Measurements from ENCODE around the gene CD300H. TPM values are rescaled to one million over a fixed set of nuclear protein-coding genes. Genes with fewer than 3 reads are reported as not detected.
"Not testable (repeated sequence)": the region's sequence is repeated elsewhere in the genome, so short reads cannot be mapped to it uniquely, and the experiment has no call there.

Gene CD300H
- total RNA-seq, 1 donor from 2014 or later, result not detected

DNA sequence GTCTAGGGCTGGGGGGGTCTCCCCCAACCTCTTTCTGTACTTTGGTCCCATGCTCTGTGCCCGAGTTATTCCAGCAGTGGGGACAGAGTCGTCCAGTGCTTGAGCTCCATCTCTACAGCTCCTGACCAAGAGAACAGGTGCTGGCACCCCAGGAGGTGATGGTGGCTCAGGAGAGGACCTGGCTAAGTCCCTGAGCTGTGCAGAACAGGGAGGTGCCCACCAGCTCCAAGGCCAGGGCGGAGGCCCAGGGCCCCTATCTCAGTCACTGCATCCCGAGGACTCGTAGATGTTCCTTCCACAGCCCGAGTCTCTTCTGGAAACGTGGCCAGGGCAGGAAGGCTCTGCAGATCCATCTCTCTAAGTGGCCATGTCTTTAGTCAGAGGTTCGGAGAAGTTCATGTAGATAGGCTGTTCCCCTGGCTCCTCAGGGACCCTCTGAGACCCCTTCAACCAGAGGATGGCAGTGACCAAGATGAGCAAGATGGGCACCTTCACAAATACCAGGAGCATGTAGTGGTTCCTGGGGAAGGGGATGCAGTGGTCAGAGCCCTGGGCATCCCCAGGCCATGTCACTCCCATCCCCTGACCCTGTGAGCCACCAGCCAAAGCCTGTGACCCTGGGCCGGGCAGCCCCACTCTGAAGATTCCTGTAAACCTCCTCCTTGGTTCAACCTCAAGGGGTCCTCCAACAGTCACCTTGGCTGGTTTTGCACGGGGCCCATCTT is 44.8 kb downstream of the CD300H start:
- Mint-ChIP-seq H3K4me1 (ENCODE audit: low read depth, unreplicated experiment) (no peaks in the 10 kb centered on the region), H3K9me3 (ENCODE audit: unreplicated experiment) (peaks cover 12% of the 10 kb centered on the region), H3K27ac (ENCODE audit: unreplicated experiment) (no peak overlapping the region), H3K27me3 (ENCODE audit: unreplicated experiment) (peaks cover 14% of the 10 kb centered on the region), H3K36me3 (ENCODE audit: unreplicated experiment) (peaks cover 23% of the 10 kb centered on the region), H3K4me3 (ENCODE audit: unreplicated experiment) (no peak overlapping the region)
- no peak for DNase-seq
- TF ChIP-seq, protein P1, sequence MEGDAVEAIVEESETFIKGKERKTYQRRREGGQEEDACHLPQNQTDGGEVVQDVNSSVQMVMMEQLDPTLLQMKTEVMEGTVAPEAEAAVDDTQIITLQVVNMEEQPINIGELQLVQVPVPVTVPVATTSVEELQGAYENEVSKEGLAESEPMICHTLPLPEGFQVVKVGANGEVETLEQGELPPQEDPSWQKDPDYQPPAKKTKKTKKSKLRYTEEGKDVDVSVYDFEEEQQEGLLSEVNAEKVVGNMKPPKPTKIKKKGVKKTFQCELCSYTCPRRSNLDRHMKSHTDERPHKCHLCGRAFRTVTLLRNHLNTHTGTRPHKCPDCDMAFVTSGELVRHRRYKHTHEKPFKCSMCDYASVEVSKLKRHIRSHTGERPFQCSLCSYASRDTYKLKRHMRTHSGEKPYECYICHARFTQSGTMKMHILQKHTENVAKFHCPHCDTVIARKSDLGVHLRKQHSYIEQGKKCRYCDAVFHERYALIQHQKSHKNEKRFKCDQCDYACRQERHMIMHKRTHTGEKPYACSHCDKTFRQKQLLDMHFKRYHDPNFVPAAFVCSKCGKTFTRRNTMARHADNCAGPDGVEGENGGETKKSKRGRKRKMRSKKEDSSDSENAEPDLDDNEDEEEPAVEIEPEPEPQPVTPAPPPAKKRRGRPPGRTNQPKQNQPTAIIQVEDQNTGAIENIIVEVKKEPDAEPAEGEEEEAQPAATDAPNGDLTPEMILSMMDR (IDR thresholded peaks at IDR 0.05; ENCODE audit: partially characterized antibody, unreplicated experiment), result no peak

DNA sequence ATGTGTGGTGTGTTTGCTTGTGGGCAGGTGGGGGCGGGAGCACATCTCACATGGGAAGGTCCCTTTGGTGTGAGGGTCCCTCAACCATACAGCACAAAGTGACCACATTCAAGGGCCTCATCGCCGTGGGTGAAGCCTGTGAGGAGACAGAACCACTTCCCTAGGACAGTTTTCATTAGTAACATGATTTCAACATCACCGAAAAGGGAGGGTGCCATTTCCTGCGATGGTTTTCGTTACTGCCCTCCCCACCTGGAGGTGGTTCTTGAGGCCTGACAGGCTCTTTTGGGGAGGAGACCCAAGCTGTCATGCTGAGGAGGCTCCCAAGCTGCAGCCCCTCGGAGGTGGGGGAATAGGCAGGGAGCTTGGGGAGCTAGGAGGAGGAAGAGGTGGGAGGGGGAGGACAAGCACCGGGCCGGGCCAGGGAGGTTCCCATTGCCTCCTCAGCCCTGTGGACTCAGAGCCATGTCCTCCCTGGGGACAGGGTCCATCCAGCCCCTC is 45.6 kb downstream of the CD300H start:
- H3K4me3 Mint-ChIP-seq (ENCODE audit: unreplicated experiment), result no peak overlapping the region
- H3K27ac Mint-ChIP-seq (ENCODE audit: unreplicated experiment), result no peak overlapping the region
- TF ChIP-seq, protein P1 (IDR thresholded peaks at IDR 0.05; ENCODE audit: partially characterized antibody, unreplicated experiment), result no peak
- no peak for DNase-seq
- H3K27me3 Mint-ChIP-seq (ENCODE audit: unreplicated experiment), result peaks cover 9% of the 10 kb centered on the region
- peaks cover 10% of the 10 kb centered on the region for H3K9me3 Mint-ChIP-seq (ENCODE audit: unreplicated experiment)
- no peaks in the 10 kb centered on the region for H3K4me1 Mint-ChIP-seq (ENCODE audit: low read depth, unreplicated experiment)
- peaks cover 23% of the 10 kb centered on the region for H3K36me3 Mint-ChIP-seq (ENCODE audit: unreplicated experiment)

DNA sequence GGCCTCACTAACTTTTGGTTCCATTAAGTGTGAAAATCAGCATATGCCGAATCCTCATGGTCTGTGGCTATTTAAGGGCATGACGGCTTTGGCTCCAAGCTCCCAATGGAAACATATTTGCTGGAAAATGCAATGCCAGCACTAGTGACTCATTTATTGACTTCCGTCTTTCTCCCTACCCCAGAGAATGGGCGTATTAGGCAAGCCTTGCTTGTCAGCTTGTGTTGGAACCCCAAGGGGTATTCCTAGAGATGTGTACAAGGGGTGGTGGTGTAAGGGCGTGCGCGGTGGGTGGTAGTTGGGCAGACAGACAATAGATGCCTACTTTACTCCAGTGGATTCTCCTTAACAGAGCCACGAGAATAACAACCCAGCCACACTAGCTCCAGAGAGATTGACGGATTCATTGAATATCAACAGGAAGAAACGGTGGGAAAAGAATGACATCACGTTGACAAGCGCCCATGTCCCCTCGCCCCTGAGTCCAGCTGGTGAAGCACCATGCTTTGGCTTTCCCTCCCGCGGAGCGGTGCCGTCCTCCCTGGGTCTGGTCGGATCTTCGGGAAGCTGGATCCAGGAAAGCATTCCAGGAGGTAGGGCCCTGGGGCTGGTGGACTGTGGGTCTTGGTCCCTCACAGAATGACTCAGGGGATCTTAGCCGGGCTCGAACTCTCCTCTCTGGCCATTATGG is 46.4 kb downstream of the CD300H start:
- Mint-ChIP-seq H3K27ac (ENCODE audit: unreplicated experiment) (no peak overlapping the region), H3K4me1 (ENCODE audit: low read depth, unreplicated experiment) (no peaks in the 10 kb centered on the region), H3K4me3 (ENCODE audit: unreplicated experiment) (no peak overlapping the region), H3K27me3 (ENCODE audit: unreplicated experiment) (peaks cover 9% of the 10 kb centered on the region), H3K36me3 (ENCODE audit: unreplicated experiment) (peaks cover 19% of the 10 kb centered on the region), H3K9me3 (ENCODE audit: unreplicated experiment) (peaks cover 10% of the 10 kb centered on the region)
- TF ChIP-seq, protein P1 (IDR thresholded peaks at IDR 0.05; ENCODE audit: partially characterized antibody, unreplicated experiment), result no peak
- DNase-seq, result no peak

DNA sequence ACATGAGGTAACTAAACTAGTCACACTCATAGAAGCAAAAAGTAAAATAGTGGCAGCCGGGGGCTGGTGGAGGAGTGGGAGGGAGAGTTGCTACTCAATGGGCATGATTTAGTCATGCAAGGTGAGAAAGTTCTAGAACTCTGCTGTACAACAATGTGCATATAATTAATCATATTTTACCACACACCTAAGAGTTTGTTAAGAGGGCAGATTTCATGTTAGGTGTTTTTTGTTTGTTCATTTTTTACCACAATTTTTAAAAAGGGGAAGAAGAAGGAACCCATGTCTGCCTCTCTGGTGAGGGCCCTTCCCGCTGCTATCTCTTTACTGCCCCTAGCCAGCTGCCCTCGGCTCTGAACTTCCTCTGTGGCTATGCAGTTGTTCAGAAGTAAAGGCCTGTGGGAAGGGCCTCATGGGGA is 47.3 kb downstream of the CD300H start:
- Mint-ChIP-seq H3K27me3 (ENCODE audit: unreplicated experiment) (peaks cover 4% of the 10 kb centered on the region), H3K9me3 (ENCODE audit: unreplicated experiment) (peaks cover 6% of the 10 kb centered on the region), H3K4me1 (ENCODE audit: low read depth, unreplicated experiment) (no peaks in the 10 kb centered on the region), H3K36me3 (ENCODE audit: unreplicated experiment) (peaks cover 15% of the 10 kb centered on the region), H3K4me3 (ENCODE audit: unreplicated experiment) (no peak overlapping the region), H3K27ac (ENCODE audit: unreplicated experiment) (no peak overlapping the region)
- TF ChIP-seq, protein P1 (IDR thresholded peaks at IDR 0.05; ENCODE audit: partially characterized antibody, unreplicated experiment), result no peak
- DNase-seq, result no peak

DNA sequence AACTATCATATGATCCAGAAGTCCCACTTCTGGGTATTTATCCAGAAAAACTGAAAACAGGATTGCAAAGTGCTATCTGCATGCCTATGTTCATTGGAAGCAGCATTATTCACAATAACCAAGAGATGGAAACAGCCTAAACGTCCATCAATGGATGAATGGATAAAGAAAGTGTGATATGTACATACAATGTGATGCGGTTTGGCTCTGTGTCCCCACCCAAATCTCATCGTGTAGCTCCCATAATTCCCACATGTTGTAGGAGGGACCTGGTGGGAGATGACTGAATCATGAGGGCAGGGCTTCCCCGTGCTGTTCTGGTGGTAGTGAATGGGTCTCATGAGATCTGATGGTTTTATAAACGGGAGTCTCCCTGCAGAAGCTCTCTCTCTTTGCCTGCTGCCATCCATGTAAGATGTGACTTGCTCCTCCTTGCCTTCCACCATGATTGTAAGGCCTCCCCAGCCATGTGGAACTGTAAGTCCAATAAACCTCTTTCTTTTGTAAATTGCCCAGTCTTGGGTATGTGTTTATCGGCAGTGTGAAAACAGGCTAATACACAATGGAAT is 48.8 kb downstream of the CD300H start:
- H3K4me3 Mint-ChIP-seq (ENCODE audit: unreplicated experiment); DNase-seq; H3K27ac Mint-ChIP-seq (ENCODE audit: unreplicated experiment); H3K4me1 Mint-ChIP-seq (ENCODE audit: low read depth, unreplicated experiment): not testable (repeated sequence)
- Mint-ChIP-seq H3K36me3 (ENCODE audit: unreplicated experiment) (peaks cover 27% of the 10 kb centered on the region), H3K9me3 (ENCODE audit: unreplicated experiment) (peaks cover 18% of the 10 kb centered on the region), H3K27me3 (ENCODE audit: unreplicated experiment) (peaks cover 13% of the 10 kb centered on the region)
